Measurements from ENCODE around the gene C9orf40. TPM values are rescaled to one million over a fixed set of nuclear protein-coding genes. Genes with fewer than 3 reads are reported as not detected.

Gene C9orf40, protein sequence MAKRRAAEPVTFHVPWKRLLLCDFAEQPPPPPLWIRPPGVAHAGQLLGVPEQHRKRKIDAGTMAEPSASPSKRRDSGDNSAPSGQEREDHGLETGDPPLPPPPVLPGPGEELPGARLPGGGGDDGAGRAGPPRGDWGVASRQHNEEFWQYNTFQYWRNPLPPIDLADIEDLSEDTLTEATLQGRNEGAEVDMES
- 5.7 TPM for total RNA-seq

DNA sequence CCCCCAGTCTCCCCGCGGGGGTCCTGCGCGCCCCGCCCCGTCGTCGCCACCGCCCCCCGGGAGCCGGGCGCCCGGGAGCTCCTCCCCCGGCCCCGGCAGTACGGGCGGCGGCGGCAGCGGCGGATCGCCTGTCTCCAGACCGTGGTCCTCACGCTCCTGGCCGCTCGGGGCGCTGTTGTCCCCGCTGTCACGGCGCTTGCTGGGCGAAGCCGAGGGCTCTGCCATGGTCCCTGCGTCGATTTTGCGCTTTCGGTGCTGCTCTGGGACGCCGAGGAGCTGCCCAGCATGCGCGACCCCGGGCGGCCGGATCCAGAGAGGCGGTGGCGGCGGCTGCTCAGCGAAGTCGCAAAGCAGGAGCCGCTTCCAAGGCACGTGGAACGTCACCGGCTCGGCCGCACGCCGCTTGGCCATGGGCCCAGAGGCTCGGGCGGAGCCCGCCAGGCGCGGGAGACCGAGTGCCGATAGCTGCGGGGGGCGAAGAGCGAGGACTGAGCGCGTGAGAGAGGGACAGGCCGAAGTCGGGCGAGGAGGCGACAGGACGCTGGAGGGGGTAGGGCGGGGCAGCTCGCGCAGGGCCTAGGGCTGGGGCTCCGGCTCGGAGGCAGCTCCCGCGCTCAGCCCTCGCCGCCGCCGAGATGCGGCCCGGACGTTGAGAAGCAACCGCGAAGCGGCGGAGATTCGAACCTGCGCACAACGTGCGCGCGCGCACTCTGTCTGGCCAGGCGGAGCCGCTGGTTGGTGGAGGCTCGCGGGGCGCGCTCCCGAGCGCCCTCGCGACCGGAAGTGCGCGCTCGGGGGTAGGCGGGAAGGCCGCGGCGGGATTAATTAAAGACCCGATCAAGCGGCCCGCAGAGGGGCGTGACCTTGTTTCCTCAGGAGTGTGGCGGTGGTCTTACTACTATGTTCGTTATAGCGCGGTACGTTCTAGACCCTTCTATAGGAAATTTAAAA lies at the start of gene C9orf40:
C9orf40 (minus strand) TSS at position 712 of the 951 bp plus-strand sequence; CDS start at position 411, 301 bp downstream.

Other genes starting within 250 kb of the C9orf40 start
- gene TRPM6, start 65.0 kb downstream of the C9orf40 start, total RNA-seq = 3.0 TPM
- gene CARNMT1, start 75.4 kb upstream of the C9orf40 start, total RNA-seq = 28.8 TPM
- 13.1 TPM for gene NMRK1, start 135.2 kb upstream of the C9orf40 start, total RNA-seq
- gene OSTF1, start 135.6 kb upstream of the C9orf40 start, total RNA-seq = 21.3 TPM